HG03460 (cell line): Measurements from ENCODE around the gene MICU1.
"Not testable (repeated sequence)": the region's sequence is repeated elsewhere in the genome, so short reads cannot be mapped to it uniquely, and the experiment has no call there.

Experiments
- ATAC-seq: cut with Tn5 transposase; IDR thresholded peaks from one replicate; pipeline ENCODE4 v1.9.1; 2021; ENCODE audit not compliant: unreplicated experiment

Gene MICU1

GRCh38 chr10:72459301-72459700 is 166.6 kb downstream of the MICU1 start:
- ATAC-seq, result no peak

- ATAC-seq, result no peak
These were observed 169.8 kb downstream of the MICU1 start for GRCh38 chr10:72455889-72456595.

- ATAC-seq, result no peak
These were observed 175.9 kb downstream of the MICU1 start for GRCh38 chr10:72449941-72450441.

GRCh38 chr10:72445851-72446250 is 180.0 kb downstream of the MICU1 start:
- ATAC-seq, result no peak

GRCh38 chr10:72442969-72443368 is 182.9 kb downstream of the MICU1 start:
- ATAC-seq, result not testable (repeated sequence)

GRCh38 chr10:72435570-72435969 is 190.3 kb downstream of the MICU1 start:
- ATAC-seq, result no peak

- ATAC-seq, result not testable (repeated sequence)
These were observed 194.9 kb downstream of the MICU1 start for GRCh38 chr10:72430936-72431335.

GRCh38 chr10:72429931-72430330 is 195.9 kb downstream of the MICU1 start:
- ATAC-seq, result no peak

- ATAC-seq, result no peak
These were observed 198.9 kb downstream of the MICU1 start for GRCh38 chr10:72426986-72427385.

- ATAC-seq, result no peak
These were observed 200.7 kb downstream of the MICU1 start for GRCh38 chr10:72425133-72425532.

- no peak for ATAC-seq
These were observed 201.3 kb downstream of the MICU1 start for GRCh38 chr10:72424561-72424960.

GRCh38 chr10:72423426-72423825 is 202.5 kb downstream of the MICU1 start:
- ATAC-seq, result no peak

GRCh38 chr10:72421885-72422540 is 203.9 kb downstream of the MICU1 start:
- no peak for ATAC-seq

- no peak for ATAC-seq
These were observed 206.6 kb downstream of the MICU1 start for GRCh38 chr10:72419241-72419640.

GRCh38 chr10:72418679-72419078 is 207.2 kb downstream of the MICU1 start:
- ATAC-seq, result no peak

GRCh38 chr10:72417971-72418370 is 207.9 kb downstream of the MICU1 start:
- no peak for ATAC-seq

- ATAC-seq, result no peak
These were observed 209.2 kb downstream of the MICU1 start for GRCh38 chr10:72416661-72417060.

GRCh38 chr10:72414642-72415041 is 211.2 kb downstream of the MICU1 start:
- no peak for ATAC-seq

GRCh38 chr10:72409167-72409566 is 216.7 kb downstream of the MICU1 start:
- no peak for ATAC-seq

- no peak for ATAC-seq
These were observed 217.8 kb downstream of the MICU1 start for GRCh38 chr10:72407927-72408600.

GRCh38 chr10:72407471-72407870 is 218.4 kb downstream of the MICU1 start:
- no peak for ATAC-seq

GRCh38 chr10:72395581-72395980 is 230.3 kb downstream of the MICU1 start:
- not testable (repeated sequence) for ATAC-seq
